ENCODE results near the gene SMYD3. TPM values are rescaled to one million over a fixed set of nuclear protein-coding genes. Genes with fewer than 3 reads are reported as not detected.

The SMYD3 gene
- total RNA-seq, 2 experiments from 2014 or later = 22.6 to 24.6 TPM

DNA sequence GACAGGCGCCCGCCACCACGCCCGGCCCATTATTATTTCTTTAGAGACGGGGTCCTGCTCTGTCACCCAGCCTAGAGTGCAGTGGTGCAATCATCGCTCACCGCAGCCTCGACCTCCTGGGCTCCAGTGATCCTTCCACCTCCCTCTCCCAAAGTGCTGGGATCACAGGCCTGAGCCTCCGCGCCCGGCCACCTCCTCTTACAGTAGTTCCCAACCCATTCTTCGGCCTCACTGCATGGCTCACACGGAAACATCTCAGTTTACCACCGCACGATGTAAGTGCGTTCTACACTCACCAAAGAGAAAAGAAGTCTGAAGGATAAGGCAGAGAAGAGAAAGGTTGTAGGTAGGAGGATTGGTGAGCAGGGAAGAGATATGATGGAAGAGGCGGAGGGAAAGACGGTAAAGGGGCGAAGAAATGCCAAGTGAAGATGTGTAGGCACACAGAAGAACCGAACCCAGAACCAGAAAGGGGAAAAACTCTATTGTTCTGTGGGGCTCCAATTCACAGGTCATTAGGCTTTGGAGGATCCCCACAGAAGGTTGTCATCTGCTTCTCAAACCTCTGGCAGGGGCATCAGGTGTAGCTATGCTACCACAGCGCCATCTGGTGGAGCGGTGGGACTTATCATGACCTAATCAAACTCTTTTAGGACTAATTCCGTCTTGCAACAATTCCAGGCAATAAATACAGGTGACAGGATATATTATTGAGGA lies 504.2 kb downstream of the SMYD3 start:
- peak; percentile 93 for DNase-seq
- Mint-ChIP-seq H3K27ac (no peak overlapping the region), H3K27me3 (no peaks in the 10 kb centered on the region), H3K36me3 (ENCODE audit: low read depth) (no peaks in the 10 kb centered on the region), H3K4me3 (no peak overlapping the region), H3K9me3 (no peaks in the 10 kb centered on the region), H3K4me1 (ENCODE audit: low read depth) (no peaks in the 10 kb centered on the region)
- intact Hi-C loops (cut with micrococcal nuclease) = loop anchor here (5.0 to 10.0 kb wide), 2 partner anchors 118 to 851 kb away; partner anchors contain the start of gene KIF26B
- TF ChIP-seq, protein P1, sequence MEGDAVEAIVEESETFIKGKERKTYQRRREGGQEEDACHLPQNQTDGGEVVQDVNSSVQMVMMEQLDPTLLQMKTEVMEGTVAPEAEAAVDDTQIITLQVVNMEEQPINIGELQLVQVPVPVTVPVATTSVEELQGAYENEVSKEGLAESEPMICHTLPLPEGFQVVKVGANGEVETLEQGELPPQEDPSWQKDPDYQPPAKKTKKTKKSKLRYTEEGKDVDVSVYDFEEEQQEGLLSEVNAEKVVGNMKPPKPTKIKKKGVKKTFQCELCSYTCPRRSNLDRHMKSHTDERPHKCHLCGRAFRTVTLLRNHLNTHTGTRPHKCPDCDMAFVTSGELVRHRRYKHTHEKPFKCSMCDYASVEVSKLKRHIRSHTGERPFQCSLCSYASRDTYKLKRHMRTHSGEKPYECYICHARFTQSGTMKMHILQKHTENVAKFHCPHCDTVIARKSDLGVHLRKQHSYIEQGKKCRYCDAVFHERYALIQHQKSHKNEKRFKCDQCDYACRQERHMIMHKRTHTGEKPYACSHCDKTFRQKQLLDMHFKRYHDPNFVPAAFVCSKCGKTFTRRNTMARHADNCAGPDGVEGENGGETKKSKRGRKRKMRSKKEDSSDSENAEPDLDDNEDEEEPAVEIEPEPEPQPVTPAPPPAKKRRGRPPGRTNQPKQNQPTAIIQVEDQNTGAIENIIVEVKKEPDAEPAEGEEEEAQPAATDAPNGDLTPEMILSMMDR (IDR thresholded peaks at IDR 0.05) = peak; percentile 88
- ChIA-PET CTCF (interaction anchor here (0.7 to 1.9 kb wide), 9 partner anchors 8 to 850 kb away, joined by 3 to 11 read pairs (median 3); no protein-coding TSS in a partner anchor), POLR2A (no interaction called here)
- ATAC-seq = peak; percentile 74

DNA sequence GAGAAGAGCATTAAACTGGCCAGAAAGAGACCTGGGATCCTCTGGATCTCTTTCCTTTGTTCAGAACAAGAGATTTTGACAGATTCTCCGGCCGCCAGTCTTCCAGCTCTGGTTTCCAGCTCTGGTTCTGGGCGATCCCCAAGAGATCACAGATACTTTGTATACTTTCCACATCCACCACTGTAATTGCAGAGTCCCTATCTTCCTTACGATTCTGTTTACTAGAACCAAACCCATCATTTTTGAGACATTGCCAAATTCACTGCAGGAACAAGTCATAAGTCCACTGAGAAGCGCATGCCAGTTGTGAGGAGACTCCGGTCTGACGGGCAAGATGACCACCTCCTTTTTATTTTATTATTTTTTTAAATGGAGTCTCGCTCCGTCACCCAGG lies 505.2 kb downstream of the SMYD3 start:
- Mint-ChIP-seq H3K36me3 (ENCODE audit: low read depth) (no peaks in the 10 kb centered on the region), H3K27me3 (no peaks in the 10 kb centered on the region), H3K4me1 (ENCODE audit: low read depth) (no peaks in the 10 kb centered on the region), H3K9me3 (no peaks in the 10 kb centered on the region), H3K4me3 (no peak overlapping the region), H3K27ac (no peak overlapping the region)
- POLR2A ChIA-PET = no interaction called here
- intact Hi-C loops (cut with micrococcal nuclease) = loop anchor here (5.0 to 10.0 kb wide), 2 partner anchors 117 to 850 kb away; partner anchors contain the start of gene KIF26B
- ATAC-seq (no peak), DNase-seq (no peak)
- TF ChIP-seq, protein P1 (IDR thresholded peaks at IDR 0.05) = no peak
- CTCF ChIA-PET = interaction anchor here (1.0 to 2.2 kb wide), 3 partner anchors 11 to 848 kb away, joined by 3 to 10 read pairs (median 5); no protein-coding TSS in a partner anchor

DNA sequence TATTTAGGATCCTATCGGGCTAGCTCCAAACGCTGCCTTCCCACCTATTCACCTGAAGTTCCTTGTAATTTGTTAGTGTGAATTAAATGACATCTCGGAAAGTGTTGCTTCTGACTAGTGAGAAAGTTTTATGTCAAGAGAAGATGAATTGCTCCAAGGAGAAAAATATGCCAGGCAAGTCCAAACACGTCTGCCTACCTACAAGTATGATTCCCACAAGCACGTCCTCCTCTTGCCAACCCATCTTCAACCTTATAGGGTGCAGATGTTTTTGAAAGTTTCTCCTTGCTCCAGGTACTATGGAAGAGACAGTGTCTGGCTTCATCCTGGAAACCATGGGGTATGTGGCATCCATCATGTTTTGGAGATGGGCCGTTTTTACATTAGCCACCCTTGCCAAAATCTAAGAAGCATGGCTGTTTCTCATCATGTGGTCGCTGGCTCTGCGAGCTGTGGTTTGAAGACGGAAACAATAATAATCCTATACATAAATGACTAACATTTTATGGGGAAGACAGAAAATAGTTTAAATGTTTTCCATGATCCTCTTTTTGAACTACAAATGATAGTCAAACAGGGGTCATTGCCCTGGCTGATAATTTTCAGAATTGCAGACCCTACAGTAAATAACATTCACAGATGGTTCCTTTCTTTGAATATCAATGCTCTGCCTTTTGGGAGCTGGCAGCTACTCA lies 505.8 kb downstream of the SMYD3 start:
- Mint-ChIP-seq H3K4me1 (ENCODE audit: low read depth) (no peaks in the 10 kb centered on the region), H3K9me3 (no peaks in the 10 kb centered on the region), H3K27ac (no peak overlapping the region), H3K36me3 (ENCODE audit: low read depth) (no peaks in the 10 kb centered on the region), H3K27me3 (no peaks in the 10 kb centered on the region), H3K4me3 (no peak overlapping the region)
- no peak for ATAC-seq
- intact Hi-C loops (cut with micrococcal nuclease) = loop anchor here (5.0 to 10.0 kb wide), 2 partner anchors 116 to 849 kb away; partner anchors contain the start of gene KIF26B
- ChIA-PET POLR2A (no interaction called here), CTCF (interaction anchor here (1.0 to 2.2 kb wide), 5 partner anchors 10 to 848 kb away, joined by 3 to 10 read pairs (median 4); no protein-coding TSS in a partner anchor)
- no peak for DNase-seq
- TF ChIP-seq, protein P1 (IDR thresholded peaks at IDR 0.05) = no peak

DNA sequence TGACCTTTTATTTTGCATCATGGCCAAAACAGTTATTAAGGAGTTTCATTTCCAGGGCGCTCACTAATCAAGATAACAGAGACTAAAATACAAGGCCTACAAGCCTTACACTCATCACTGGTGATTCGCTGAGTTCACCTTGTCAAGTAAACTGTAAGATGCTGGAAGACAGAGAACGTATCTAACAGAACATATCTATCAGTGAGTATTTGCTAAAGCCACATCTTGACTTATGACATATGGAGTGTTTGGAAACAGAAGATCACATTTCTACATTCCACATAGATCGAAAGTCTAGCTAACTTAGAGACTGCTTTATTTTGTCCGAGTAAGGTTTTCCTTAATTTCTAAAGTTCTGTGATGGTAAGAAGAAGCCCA lies 506.5 kb downstream of the SMYD3 start:
- Mint-ChIP-seq H3K27me3 (no peaks in the 10 kb centered on the region), H3K4me1 (ENCODE audit: low read depth) (no peaks in the 10 kb centered on the region), H3K4me3 (no peak overlapping the region), H3K27ac (no peak overlapping the region), H3K9me3 (no peaks in the 10 kb centered on the region), H3K36me3 (ENCODE audit: low read depth) (no peaks in the 10 kb centered on the region)
- ChIA-PET POLR2A (no interaction called here), CTCF (interaction anchor here (1.1 to 2.2 kb wide), 4 partner anchors 11 to 847 kb away, joined by 3 to 10 read pairs (median 4); no protein-coding TSS in a partner anchor)
- ATAC-seq (no peak), DNase-seq (no peak)
- TF ChIP-seq, protein P1 (IDR thresholded peaks at IDR 0.05) = no peak
- intact Hi-C loops (cut with micrococcal nuclease) = loop anchor here (5.0 to 10.0 kb wide), 2 partner anchors 116 to 848 kb away; partner anchors contain the start of gene KIF26B
